Chondrocyte (in vitro differentiated cells): ENCODE results near the gene WDR18. TPM values are rescaled to one million over a fixed set of nuclear protein-coding genes. Genes with fewer than 3 reads are reported as not detected.

Experiments
- DNase-seq: peaks from one replicate; pipeline ENCODE4 v3.0.0; 2021; ENCODE audit warnings: mixed read lengths, low spot score
- H3K27ac Mint-ChIP-seq: one replicate; pipeline ENCODE4 v1.8.0; 2021; ENCODE audit warnings: mild to moderate bottlenecking, moderate library complexity, mixed read lengths; ENCODE audit not compliant: unreplicated experiment
- H3K27me3 Mint-ChIP-seq: 2 replicates; pipeline ENCODE4 v1.8.0; 2021; ENCODE audit warnings: low read depth, mixed read lengths
- H3K36me3 Mint-ChIP-seq: 2 replicates; pipeline ENCODE4 v1.8.0; 2021; ENCODE audit warnings: low read depth, mixed read lengths
- H3K4me1 Mint-ChIP-seq: 2 replicates; pipeline ENCODE4 v1.8.0; 2021; ENCODE audit warnings: low read depth, mild to moderate bottlenecking, mixed read lengths
- H3K4me3 Mint-ChIP-seq: one replicate; pipeline ENCODE4 v1.8.0; 2021; ENCODE audit warnings: mild to moderate bottlenecking, moderate library complexity, mixed read lengths; ENCODE audit not compliant: unreplicated experiment
- H3K9me3 Mint-ChIP-seq: 2 replicates; pipeline ENCODE4 v1.8.0; 2021; ENCODE audit warnings: low read depth, mixed read lengths
- total RNA-seq: library from RNA; stranded (reverse); gene quantifications from 3 replicates; pipeline ENCODE4 v1.2.1, GENCODE V29; 2021
- TF ChIP-seq, protein P1 (sequence below): fragments of 200-600 bp; sonication (generic); IDR thresholded peaks from 2 replicates; pipeline ENCODE4 v1.5.0; 2021; ENCODE audit warnings: antibody characterized with exemption, mild to moderate bottlenecking, moderate library complexity

Gene WDR18
- total RNA-seq, 1 donor from 2014 or later = 48.5 TPM

DNA sequence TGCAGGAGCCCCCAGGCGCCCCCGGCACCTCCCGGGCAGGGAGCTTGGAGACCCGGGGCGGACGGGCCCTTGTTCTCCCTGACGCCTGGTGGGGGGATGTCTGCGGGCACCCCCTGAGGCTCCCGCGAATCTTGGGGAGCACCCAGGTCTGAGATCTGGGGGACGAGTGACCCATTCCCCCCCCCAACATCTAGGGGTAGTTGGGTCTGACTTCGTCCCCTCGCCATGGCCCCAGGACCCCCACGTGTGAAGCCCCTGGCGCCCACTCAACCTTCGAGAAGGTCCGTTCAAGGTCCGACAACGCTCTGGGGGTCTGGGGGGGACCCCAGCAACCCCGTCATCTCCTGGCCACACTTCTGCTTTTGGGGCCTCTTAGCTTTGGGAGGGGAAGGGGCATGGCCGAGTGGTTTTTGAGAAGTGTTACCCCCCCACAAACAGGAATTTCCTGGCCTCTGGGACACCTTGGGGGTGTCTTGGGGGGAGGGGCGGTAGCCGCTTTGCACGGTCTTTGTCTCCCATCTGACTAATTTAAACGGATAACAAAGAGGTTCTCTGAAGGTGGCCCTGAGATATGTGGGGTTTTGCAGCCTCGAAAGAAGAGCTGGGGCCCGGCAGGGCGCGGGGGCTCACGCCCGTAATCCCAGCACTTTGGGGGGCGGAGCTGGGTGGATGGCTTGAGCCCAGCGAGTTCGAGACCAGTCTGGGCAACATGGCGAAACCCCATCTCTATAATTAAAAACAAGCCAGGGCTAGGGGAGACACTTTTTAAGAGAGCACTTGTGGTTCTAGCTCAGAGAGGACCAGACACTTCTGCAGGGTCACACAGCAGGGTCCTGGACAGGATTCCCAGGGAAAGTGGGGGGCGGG lies 42.9 kb downstream of the WDR18 start:
- Mint-ChIP-seq H3K36me3 (peaks cover 3% of the 10 kb centered on the region), H3K4me1 (peaks cover 31% of the 10 kb centered on the region), H3K9me3 (no peaks in the 10 kb centered on the region), H3K27me3 (no peaks in the 10 kb centered on the region), H3K4me3 (peak overlapping the region; percentile 91), H3K27ac (peak overlapping the region; percentile 91)
- no peak for DNase-seq
- TF ChIP-seq, protein P1, sequence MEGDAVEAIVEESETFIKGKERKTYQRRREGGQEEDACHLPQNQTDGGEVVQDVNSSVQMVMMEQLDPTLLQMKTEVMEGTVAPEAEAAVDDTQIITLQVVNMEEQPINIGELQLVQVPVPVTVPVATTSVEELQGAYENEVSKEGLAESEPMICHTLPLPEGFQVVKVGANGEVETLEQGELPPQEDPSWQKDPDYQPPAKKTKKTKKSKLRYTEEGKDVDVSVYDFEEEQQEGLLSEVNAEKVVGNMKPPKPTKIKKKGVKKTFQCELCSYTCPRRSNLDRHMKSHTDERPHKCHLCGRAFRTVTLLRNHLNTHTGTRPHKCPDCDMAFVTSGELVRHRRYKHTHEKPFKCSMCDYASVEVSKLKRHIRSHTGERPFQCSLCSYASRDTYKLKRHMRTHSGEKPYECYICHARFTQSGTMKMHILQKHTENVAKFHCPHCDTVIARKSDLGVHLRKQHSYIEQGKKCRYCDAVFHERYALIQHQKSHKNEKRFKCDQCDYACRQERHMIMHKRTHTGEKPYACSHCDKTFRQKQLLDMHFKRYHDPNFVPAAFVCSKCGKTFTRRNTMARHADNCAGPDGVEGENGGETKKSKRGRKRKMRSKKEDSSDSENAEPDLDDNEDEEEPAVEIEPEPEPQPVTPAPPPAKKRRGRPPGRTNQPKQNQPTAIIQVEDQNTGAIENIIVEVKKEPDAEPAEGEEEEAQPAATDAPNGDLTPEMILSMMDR = no peak

DNA sequence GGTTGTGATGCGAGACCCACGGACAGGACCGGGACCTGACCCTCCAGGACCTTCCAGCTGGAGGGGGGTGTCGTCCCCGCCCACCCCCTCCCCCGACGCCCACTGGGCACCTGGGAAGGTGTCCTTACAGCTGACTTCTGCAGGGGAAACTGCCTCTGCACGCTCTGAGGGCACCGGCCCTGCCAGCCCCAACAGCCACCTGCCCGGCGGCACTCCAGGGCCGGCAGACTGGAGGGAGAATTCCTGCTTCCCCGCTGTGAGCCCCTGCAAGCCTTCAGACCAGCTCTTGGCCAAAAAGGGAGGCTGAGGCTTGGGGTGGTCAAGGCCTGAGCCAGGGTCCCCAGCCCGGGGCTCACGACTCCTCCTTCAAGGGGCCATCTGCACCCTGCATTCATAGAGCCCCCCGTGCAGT lies 43.5 kb downstream of the WDR18 start:
- peaks cover 9% of the 10 kb centered on the region for H3K36me3 Mint-ChIP-seq
- H3K9me3 Mint-ChIP-seq = no peaks in the 10 kb centered on the region
- DNase-seq = no peak
- peak overlapping the region; percentile 91 for H3K4me3 Mint-ChIP-seq
- TF ChIP-seq, protein P1 = no peak
- peak overlapping the region; percentile 89 for H3K27ac Mint-ChIP-seq
- peaks cover 32% of the 10 kb centered on the region for H3K4me1 Mint-ChIP-seq
- H3K27me3 Mint-ChIP-seq = no peaks in the 10 kb centered on the region

DNA sequence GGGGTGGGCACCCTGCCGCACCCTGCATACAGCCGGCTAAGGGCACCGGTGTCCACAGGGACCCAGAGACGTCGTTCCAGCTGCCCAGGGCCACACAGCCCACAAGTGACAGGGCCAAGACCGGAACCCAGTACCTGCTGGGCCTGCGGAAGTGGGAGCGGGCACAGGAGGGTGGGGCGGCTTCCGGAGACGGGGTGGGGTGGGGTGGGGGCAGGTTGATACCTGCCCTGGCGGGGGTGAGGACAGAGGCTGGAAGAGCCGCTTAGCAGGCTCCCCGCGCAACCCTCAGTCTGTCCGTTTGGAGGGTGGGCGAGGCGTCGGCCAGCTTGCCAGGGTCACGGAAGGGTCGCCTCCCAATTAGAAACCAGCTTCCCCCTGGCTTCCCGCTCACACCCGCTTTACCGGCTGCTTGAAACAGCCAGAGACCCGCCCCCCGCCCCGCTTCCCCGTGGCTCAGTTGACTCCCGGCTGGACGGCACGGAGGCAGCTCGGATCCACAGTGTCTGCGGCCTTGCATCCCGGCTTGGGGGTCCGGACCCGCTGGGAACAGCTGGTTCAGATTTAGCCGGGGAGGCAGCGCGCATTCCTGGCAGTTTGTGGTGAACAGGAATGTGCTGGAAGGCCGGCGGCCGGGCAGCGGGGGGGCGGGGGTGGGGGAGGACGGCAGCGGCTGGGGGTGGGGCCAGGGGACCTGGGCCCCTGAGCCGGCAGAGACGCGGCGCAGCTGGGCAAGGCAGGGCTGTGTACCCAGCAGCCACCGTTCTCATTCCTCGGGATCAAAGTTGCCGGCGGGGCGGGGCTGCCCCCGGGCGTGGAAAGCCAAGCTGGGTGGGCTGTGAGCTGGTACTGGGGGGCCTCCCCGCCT lies 44.1 kb downstream of the WDR18 start:
- H3K27me3 Mint-ChIP-seq = no peaks in the 10 kb centered on the region
- peaks cover 32% of the 10 kb centered on the region for H3K4me1 Mint-ChIP-seq
- DNase-seq = no peak
- H3K27ac Mint-ChIP-seq = peak overlapping the region; percentile 89
- peak overlapping the region; percentile 91 for H3K4me3 Mint-ChIP-seq
- no peaks in the 10 kb centered on the region for H3K9me3 Mint-ChIP-seq
- TF ChIP-seq, protein P1 = no peak
- H3K36me3 Mint-ChIP-seq = peaks cover 10% of the 10 kb centered on the region

DNA sequence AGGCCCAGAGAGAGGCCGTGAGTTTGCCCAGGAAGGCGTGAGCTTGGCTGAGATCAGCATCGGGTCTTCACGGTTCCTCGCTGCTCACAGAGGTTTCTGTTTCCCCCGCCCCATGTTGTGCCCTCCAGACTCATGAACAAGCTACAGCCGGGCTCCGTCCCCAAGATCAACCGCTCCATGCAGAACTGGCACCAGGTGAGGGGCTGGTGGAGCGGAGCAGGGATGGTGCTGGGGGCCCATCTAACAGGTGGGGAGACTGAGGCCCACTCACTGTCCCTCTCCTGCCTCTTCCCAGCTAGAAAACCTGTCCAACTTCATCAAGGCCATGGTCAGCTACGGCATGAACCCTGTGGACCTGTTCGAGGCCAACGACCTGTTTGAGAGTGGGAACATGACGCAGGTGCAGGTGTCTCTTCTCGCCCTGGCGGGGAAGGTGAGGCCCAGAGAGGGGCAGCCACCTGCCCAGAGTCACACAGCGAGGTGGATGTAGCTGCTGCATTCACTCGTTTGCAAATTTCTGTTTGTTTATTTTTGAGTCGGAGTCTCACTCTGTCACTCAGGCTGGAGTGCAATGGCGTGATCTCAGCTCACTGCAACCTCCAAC lies 48.2 kb downstream of the WDR18 start:
- Mint-ChIP-seq H3K27me3 (no peaks in the 10 kb centered on the region), H3K36me3 (peaks cover 19% of the 10 kb centered on the region), H3K4me3 (no peak overlapping the region), H3K4me1 (peaks cover 35% of the 10 kb centered on the region), H3K27ac (no peak overlapping the region), H3K9me3 (no peaks in the 10 kb centered on the region)
- no peak for DNase-seq
- TF ChIP-seq, protein P1 = no peak
